Ovary (tissue), 3 donors: ENCODE measurements around the gene RBMX2.

ENCODE experiments used
- EP300 ChIP-seq: sonication (generic); formaldehyde crosslinking; IDR thresholded peaks from one replicate; pipeline ENCODE4 v1.6.1; 2017; ENCODE audit warnings: antibody characterized with exemption
- POLR2A ChIP-seq: fragments of 450-650 bp; IDR thresholded peaks from one replicate; pipeline ENCODE4 v1.6.1; 2017; ENCODE audit warnings: antibody characterized with exemption, mild to moderate bottlenecking, moderate library complexity
- TF ChIP-seq, protein P1 (sequence below), 3 donors: fragments of 450-650 bp in 2 of 3; fragments of 200-600 bp in 1 of 3; IDR thresholded peaks; one replicate each; pipeline versions ENCODE4 v1.5.1 to v1.8.0; 2016 to 2022; ENCODE audit warnings: antibody characterized with exemption in 3 of 3, mild to moderate bottlenecking in 1 of 3
- donor health status: DM: no; HTN: no; CAD: no.

- TF ChIP-seq POLR2A: no peak
- TF ChIP-seq, protein P1, sequence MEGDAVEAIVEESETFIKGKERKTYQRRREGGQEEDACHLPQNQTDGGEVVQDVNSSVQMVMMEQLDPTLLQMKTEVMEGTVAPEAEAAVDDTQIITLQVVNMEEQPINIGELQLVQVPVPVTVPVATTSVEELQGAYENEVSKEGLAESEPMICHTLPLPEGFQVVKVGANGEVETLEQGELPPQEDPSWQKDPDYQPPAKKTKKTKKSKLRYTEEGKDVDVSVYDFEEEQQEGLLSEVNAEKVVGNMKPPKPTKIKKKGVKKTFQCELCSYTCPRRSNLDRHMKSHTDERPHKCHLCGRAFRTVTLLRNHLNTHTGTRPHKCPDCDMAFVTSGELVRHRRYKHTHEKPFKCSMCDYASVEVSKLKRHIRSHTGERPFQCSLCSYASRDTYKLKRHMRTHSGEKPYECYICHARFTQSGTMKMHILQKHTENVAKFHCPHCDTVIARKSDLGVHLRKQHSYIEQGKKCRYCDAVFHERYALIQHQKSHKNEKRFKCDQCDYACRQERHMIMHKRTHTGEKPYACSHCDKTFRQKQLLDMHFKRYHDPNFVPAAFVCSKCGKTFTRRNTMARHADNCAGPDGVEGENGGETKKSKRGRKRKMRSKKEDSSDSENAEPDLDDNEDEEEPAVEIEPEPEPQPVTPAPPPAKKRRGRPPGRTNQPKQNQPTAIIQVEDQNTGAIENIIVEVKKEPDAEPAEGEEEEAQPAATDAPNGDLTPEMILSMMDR (IDR thresholded peaks at IDR 0.05): no peak
- no peak for TF ChIP-seq EP300
Observed at GRCh38 chrX:130378024-130378669, 23.6 kb upstream of the RBMX2 start.
